WTC11 (cell line): ENCODE results near the gene XRN1.

ENCODE experiments used
- CREB1 ChIP-seq: sonication (generic); formaldehyde crosslinking; IDR thresholded peaks from 2 replicates; pipeline ENCODE4 v1.8.0; 2023; ENCODE audit warnings: mild to moderate bottlenecking, missing genetic modification reagents
- CTCF ChIP-seq: fragments of 200-600 bp; IDR thresholded peaks from 2 replicates; pipeline ENCODE4 v1.8.0; 2022; ENCODE audit warnings: antibody characterized with exemption
- E2F4 ChIP-seq: sonication (generic); formaldehyde crosslinking; IDR thresholded peaks from 2 replicates; pipeline ENCODE4 v1.8.1; 2022; ENCODE audit warnings: low read depth, mild to moderate bottlenecking, moderate library complexity, missing genetic modification reagents, borderline replicate concordance
- ERG ChIP-seq: fragments of 250-450 bp; sonication (Bioruptor Pico); IDR thresholded peaks from 2 replicates; pipeline ENCODE4 v1.8.0; 2021; ENCODE audit warnings: mild to moderate bottlenecking
- GRHL2 ChIP-seq: fragments of 250-450 bp; sonication (Bioruptor Pico); IDR thresholded peaks from 2 replicates; pipeline ENCODE4 v1.8.0; 2022; ENCODE audit warnings: mild to moderate bottlenecking, moderate library complexity; ENCODE audit not compliant: insufficient replicate concordance, severe bottlenecking
- GTF2I ChIP-seq: fragments of 250-450 bp; sonication (Bioruptor Pico); conservative IDR thresholded peaks from 2 replicates; pipeline ENCODE4 v1.4.0; 2021; ENCODE audit warnings: mild to moderate bottlenecking
- MYBL2 ChIP-seq: sonication (generic); formaldehyde crosslinking; IDR thresholded peaks from 2 replicates; pipeline ENCODE4 v1.8.1; 2023; ENCODE audit warnings: mild to moderate bottlenecking, moderate library complexity, missing genetic modification reagents
- NR2C2 ChIP-seq: sonication (generic); formaldehyde crosslinking; IDR thresholded peaks from 2 replicates; pipeline ENCODE4 v1.8.0; 2022; ENCODE audit warnings: mild to moderate bottlenecking, missing genetic modification reagents
- ZNF232 ChIP-seq: sonication (generic); formaldehyde crosslinking; IDR thresholded peaks from 2 replicates; pipeline ENCODE4 v1.8.0; 2022; ENCODE audit warnings: mild to moderate bottlenecking, missing genetic modification reagents

GRCh38 chr3:142417302-142417701 lies 30.5 kb downstream of the XRN1 start:
- TF ChIP-seq GTF2I = no peak
- no peak for TF ChIP-seq CTCF
- TF ChIP-seq CREB1 (CRISPR knock-in tag) = no peak
- TF ChIP-seq MYBL2 = no peak
- no peak for TF ChIP-seq GRHL2 (CRISPR knock-in tag)
- no peak for TF ChIP-seq NR2C2 (CRISPR knock-in tag)
- TF ChIP-seq E2F4 (CRISPR knock-in tag) = no peak
- TF ChIP-seq ZNF232 (CRISPR knock-in tag) = no peak
- no peak for TF ChIP-seq ERG (CRISPR knock-in tag)
